HL-60/S4 treated with retinoic acid at 250 ng/mL for 4 days and 3 days (cell line): Measurements from ENCODE around the gene AKAP6.

Experiments
- in situ Hi-C: fragments of 300-500 bp; cut with MboI; formaldehyde crosslinking; loops from 2 replicates; pipeline ENCODE4 v1.7.0; 2022; ENCODE audit warnings: low sequenced_read_pairs

Gene AKAP6, protein sequence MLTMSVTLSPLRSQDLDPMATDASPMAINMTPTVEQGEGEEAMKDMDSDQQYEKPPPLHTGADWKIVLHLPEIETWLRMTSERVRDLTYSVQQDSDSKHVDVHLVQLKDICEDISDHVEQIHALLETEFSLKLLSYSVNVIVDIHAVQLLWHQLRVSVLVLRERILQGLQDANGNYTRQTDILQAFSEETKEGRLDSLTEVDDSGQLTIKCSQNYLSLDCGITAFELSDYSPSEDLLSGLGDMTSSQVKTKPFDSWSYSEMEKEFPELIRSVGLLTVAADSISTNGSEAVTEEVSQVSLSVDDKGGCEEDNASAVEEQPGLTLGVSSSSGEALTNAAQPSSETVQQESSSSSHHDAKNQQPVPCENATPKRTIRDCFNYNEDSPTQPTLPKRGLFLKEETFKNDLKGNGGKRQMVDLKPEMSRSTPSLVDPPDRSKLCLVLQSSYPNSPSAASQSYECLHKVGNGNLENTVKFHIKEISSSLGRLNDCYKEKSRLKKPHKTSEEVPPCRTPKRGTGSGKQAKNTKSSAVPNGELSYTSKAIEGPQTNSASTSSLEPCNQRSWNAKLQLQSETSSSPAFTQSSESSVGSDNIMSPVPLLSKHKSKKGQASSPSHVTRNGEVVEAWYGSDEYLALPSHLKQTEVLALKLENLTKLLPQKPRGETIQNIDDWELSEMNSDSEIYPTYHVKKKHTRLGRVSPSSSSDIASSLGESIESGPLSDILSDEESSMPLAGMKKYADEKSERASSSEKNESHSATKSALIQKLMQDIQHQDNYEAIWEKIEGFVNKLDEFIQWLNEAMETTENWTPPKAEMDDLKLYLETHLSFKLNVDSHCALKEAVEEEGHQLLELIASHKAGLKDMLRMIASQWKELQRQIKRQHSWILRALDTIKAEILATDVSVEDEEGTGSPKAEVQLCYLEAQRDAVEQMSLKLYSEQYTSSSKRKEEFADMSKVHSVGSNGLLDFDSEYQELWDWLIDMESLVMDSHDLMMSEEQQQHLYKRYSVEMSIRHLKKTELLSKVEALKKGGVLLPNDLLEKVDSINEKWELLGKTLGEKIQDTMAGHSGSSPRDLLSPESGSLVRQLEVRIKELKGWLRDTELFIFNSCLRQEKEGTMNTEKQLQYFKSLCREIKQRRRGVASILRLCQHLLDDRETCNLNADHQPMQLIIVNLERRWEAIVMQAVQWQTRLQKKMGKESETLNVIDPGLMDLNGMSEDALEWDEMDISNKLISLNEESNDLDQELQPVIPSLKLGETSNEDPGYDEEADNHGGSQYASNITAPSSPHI (N-terminal part only)

DNA sequence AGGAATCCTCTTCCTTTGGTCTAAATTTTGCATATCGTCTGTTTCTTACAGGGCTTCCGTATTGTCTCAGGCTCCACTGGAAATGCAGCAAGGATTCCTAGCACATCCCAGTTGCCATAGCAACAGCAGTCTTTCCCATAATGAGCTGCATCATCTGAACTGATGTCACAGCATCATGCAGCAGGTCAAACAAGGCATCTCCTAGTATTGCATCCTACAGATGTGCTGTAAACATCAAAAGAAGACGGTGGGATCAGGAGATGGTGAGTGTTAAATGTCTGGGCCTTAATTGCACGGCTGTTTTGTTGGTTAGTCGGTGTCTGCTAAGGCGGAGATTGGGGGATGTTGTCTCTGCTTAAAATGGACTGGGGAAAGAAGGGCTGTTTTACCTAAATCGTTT, at the start of gene AKAP6:
Gene AKAP6, plus strand, starts transcription at position 153 of the 400 bp plus-strand sequence. CDS start 104,196 bp downstream, outside the sequence.
- in situ Hi-C loops, result no loop called here

DNA sequence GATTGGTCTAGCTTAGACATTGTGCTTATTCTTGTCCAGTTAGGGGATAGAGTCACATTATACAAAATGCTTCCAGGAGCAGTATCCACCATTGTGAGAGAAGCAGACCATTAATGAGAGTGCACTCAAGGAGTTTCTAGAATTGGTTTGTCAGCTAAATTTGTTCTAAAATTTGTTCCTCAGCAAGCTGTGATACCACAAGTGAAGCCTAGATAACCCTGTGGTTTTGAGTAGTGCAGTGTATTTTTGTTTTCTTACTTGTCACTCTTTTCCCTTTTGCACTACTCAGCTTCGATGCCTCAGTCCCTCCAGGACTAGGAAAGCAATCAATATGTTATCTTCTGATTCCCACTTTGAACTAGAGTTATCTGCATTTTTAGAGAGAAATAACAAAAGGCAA, 42.5 kb upstream of the AKAP6 start:
- in situ Hi-C loops, result no loop called here

DNA sequence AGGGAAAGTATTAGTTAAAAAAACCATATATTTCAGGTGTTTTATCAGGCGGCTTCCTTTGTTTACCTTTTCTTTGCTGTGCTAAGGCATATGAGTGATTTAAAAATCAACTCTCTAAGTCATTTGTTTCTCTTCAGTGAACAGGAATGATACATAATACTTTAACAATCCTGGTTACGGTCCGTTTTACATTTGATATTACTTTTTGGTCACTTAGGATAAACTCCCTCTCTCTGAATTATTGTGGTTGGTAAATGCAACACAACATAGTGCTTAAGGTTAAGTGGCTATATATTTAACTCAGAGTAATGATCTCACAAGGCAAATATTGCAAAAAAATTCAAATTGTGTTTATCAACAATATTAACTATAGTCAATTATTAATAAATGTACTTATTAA, 32.7 kb upstream of the AKAP6 start:
- in situ Hi-C loops, result no loop called here

DNA sequence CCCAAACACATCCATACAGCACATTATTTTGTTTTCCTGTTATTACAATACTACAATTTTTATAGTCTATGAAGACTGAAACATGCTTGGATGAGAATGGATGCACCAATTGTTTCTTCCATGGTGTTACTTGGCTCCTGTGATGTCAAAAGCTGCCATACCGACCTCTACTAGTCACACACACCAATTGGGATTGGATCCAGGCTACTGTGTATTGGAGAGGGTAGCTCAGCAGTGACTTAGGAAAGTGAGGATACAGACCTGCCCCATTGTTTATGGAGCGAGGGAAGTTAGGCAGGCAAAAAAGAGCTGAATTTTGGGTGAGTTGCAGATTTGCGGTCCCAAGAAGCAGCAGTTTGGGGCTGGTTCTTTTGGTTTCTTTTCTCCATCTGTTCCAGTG, 30.8 kb upstream of the AKAP6 start:
- in situ Hi-C loops, result no loop called here

DNA sequence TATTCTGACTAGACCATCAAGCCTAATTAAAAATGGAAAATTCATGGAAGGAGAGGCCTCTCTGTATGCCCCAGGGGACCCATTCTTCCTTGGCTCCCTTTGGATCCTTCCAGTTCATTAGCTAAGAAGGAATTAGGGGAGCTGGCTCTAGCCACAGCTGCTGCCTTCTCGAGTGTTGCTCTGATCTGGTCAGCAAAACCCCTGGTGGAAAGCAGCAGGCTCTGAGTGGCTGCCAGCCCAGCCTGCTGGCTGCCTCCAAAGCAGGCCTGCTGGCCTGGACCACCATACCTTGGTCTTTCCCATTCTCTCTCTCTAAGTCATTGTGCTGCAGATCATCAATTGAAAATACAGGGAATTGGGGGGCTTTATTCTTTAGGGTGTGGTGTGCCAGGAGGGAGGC, 29.0 kb upstream of the AKAP6 start:
- in situ Hi-C loops, result no loop called here

DNA sequence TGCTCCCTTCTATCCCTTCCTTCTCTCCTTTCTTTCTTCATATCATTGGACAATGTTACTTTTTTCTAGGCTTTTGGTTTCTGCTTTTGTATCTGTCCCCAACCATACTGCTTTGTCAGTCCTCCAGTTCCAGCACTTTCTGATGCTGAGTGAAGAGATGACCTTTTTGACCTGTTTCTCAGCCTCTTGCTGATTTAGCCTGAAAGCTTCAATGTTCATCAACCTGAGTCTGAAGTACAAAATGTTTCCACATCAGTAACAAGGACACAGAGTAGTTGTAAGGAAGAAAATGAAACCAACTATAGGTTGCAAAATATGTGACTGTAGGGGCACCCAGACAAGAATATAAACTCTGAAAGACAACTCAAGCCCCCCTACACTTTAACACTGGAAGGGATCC, 25.2 kb upstream of the AKAP6 start:
- in situ Hi-C loops, result no loop called here

DNA sequence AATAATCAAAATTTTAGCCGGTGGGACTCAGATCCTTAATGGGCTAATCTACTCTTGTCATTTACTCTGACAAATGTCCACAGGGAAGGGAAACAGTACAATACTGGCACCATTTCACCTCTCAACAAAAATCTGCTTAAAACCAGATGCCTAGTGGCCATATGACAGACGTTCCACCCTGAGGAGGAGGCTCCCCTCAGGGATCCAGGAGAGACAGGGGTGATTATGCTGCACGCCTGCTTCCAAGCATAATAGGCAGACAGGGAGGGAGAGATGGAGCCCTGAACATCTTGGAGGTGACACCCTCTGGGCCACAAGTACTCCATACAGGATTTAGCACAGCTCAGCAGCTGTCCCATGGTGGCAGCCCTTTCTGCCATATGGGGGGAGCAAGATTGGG, 24.8 kb upstream of the AKAP6 start:
- in situ Hi-C loops, result no loop called here

DNA sequence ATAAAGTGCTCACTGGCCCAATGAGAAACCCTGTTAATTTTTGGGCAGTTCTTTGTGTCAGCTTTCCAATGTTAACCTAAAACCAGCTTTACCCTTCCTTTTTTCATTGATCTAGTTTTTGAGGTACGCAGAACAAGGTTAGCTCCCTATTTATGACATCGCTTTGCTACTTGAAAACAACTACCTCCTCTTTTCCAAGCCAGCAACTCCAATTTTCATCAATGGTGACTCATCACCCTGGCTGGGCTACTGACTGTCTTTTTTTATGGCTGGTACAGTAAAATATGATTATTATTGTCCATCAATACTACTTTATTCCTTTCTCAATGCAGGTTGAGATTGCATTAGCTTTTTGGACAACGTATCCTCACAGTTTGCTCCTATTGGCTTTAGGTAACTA, 22.5 kb upstream of the AKAP6 start:
- in situ Hi-C loops, result no loop called here

DNA sequence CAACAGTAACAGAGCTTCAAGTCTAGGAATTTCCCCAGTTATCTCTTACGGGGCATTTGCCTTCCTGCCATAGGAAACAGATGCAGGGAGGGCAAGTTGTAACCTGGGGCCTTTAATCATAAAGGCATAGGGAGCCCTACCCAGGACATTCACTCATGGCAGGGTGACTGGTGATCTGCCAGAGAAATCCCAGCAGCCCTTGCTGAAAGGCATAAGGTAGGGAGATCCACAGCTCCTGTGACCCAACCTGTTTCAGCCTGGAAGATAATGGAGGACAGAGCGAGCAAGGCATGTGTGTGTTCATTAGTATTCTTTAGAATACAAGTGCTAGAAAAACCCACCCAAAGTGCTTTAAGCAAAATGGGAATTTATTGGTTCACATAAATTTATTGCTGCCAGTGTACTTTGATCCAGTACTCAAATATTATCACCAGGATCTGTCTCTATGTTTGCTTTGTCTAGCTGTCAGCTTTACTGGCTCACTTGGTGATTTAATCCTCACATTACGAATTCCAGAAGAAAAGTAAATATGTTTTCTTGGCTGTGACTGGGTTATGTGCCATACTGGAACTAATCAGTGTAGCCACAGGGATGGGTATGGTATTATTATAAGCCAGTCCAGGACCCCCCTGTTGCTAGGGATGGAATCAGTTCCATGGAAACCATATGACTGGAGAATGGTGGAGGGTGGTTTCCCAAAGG, 21.1 kb upstream of the AKAP6 start:
- in situ Hi-C loops, result no loop called here

DNA sequence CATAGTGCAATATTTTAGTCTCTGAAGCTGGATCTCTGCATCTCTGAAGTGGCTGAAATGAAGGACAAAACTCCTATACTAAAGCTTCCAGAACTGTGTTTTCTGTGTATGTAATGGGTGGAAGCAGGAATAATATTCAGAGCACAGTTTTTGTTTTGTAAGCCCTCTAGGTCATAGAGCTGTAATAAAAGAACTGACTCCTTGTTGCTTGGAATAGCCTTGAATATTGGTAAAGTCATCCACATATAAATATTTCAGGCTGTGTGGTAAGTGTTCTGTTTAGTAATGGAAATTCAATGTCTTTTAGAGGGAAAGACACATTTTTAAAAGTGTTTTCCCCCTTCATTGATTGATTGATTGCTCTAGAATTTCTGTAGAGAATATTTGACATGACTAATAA, 18.2 kb upstream of the AKAP6 start:
- in situ Hi-C loops, result no loop called here

DNA sequence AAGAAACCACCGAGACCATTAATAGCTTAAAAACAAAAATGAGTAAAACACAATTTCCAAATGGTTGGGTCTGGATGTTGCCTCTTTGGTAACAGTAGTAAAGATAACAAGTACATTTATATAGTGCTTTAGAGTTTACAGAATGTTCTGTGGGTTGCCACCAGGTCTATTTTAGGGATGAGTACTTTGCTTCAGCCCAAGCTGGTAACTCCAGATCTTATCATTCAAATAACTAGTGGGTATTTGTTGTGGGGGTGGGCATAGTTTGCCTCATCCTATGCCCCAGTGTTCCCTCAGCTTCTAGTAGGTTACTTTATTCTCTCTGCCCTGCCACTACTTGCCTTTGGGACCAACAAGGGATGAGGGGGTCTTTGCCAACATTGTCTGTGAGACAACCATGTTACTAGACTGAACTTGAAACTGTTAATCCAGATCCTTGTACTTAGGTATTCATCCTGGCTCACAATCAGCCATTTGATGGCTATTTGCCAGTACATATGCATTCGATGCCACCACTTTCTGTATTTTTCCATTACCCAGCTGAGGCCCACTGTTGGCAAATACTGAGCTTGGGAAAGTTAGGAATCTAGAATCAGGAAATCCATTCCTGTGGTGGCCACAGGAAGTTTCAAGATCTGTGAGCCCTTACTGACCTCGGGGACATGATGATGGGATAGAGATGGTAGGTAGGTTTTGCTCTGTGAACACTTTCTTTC, 17.6 kb upstream of the AKAP6 start:
- in situ Hi-C loops, result no loop called here

DNA sequence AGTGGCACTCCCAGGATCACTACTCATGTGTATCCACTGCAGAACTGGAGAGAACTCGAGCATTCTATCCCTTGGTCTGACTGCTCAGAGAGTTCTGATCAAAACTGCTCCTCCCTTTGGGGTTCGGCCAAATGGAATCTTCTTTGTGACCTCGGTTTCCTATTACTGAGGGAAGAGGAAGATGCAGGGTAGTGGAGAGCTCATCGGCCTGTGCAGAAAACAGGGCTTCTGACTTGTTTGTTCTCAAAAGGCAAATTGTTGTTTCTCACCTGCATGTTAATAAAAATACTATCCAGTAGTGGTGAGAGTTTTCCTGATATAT, 17.1 kb upstream of the AKAP6 start:
- in situ Hi-C loops, result no loop called here

DNA sequence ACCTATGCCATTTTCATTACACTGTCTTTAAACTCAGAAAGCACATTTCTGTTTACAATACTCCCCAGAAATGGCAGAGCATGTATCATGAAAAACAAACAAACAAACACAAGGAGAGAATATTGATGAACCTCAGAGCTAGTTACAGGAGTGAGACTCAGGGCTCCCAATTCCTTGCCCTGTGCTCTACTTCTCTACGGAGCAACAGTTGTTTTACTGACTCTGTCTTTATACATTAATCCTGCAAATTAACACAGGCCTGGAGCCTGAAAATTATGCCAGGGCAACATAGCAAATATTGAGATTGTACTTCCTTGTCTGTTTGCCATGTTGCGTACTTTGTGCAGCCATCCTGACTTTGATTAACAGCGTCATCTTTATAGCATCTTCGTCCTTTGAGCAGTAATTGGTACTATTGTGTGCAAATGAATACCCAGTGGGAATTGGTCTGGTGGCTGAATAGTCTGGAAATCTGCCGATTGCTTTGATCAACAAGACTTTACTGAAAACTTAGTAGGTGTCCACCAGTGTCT, 15.2 kb upstream of the AKAP6 start:
- in situ Hi-C loops, result no loop called here

DNA sequence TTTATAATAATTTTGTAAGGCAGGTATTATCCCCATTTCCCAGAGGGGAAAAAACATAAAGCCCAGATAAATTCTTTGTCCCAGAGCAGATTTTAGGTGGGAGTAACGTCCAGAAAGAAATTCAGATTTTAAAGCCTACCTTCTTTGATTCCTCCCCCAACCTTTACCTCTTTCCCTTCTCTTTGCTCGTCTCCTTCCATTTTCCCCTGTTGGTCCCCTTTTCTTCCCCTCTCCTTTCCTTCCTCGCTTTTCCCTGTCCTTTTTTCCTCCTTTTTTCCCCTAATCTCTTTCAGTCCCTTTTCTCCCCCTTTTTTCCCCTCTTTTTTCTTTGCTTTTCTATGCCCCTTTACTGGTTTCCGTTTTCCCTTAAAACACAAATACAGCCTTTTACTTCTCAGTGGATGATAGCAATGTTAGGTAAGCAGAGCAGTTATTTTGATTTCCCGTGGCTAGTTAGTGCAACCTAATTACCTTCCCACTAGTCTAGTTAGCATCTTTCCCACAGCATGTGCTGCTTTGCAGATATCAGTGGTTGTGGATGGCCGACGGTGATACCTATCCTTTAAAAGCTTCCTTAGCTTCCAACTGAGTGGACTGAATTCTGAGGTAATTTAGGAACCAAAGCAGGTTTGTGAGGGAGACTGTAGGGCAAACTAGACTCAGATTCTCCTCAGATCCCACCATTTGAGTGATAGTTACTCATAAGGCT, 10.9 kb upstream of the AKAP6 start:
- in situ Hi-C loops, result no loop called here

DNA sequence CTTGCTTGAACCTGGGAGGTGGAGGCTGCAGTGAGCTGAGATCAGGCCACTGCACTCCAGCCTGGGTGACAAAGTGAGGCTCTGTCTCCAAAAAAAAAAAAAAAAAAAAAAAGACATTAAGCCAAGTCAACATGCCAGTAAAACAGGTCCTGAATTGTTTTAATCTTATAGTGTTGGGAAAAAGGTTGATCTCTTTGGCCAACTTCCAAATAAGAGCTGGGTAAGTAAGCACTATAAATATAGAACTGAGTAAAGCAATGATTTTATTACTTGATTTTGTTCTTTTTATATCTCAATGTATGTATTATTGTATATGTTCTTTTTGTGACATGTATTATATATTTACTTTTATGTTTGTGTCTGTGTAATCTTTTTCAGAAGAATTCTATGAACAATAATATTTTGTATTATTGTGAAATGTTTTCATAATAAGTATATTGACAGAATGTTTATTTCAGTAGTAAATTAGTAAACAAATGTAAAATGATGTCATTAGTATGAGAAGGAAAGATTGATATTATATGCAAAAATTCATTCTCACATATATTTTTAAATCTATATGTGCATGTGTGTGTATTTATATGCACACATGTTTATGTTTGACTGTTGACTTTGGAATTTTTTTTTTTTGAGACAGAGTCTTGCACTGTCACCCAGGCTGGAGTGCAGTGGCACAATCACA, 9.6 kb upstream of the AKAP6 start:
- in situ Hi-C loops, result no loop called here

DNA sequence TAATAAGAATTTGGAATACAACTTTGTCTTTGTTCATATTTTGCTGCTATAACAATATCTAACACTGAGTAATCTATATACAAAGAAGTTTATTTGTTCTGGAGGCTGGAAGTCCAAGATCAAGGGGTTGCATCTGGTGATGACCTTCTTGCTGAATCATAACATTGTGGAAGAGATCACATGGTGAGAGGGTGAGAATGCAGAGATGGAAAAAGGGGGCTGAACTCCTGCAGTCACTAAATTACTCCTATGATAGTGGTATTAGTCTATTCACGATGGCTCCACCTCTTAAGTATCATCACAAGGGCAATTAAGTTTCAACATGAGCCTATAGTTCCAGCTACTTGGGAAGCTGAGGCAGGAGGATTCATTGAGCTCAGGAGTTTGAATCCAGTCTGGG, 4.5 kb upstream of the AKAP6 start:
- in situ Hi-C loops, result no loop called here

DNA sequence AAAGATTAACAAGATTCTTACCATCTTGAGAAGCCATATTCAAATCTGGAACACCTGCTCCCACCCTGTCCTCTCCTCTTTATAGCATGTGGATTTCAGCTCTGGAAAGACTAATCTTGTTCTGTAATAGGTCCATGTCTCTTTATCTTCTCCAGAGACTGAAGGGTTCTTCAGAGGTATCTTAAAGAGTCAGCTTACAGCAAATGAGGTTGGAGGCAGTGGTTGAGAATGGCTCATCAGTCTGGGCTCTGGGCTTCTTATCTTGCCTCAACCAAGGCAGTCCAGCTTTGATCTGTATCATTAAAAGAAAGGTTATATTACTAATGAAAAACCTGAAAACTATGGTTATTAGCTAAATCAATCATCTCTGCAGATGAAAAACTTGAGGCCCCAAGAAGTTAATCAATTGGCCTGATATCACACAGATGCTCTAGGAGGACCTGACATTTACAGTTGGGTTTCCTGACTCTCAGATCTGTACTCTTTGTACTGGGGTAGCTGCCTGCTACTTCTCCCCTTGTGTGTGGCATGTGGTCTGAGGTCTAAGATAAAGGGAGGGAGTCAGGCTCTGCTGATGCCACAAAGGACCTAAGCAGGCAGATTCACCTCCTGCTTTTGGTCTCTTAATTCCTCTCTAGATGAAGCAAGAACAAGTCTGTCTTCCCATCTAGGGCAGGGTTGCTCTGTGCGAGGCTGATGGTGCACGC, 1.7 kb upstream of the AKAP6 start:
- in situ Hi-C loops, result no loop called here

DNA sequence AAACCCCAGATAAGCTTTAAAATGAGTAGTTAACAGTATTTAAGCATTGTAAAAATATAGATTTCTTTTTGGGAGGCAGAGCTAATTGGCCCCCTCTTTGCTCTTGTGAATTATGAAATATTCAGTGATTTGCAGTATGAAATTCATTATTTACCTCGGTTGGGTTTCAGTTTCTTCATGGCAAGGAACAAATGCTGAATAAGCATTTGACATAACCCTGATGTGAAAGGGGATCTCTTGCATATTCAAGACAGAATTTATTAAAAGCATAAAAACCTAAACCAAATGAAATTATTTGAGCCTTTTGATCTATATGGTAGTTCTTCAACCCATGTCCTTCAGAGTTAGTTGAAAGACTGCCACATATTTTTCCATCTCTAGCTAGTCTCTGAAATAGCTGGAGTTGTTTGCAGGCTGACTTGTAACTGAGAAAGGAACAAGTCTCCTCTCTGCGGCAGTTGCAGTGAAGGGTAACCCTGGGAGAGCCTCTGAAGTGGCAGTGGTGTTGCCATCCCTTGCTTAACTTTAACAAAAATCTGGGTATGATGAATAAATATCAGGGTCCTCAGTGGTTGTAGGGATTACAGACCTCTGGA, 690 bp downstream of the AKAP6 start:
- in situ Hi-C loops, result no loop called here
